ENCODE data around the gene RBM38.

RBM38 gene

GRCh38 chr20:57408131-57408530, 16.9 kb downstream of the RBM38 start:
- no peak for TF ChIP-seq EZH2phosphoT487 (IDR thresholded peaks at IDR 0.05; ENCODE audit: borderline replicate concordance)
- TF ChIP-seq, protein P1, sequence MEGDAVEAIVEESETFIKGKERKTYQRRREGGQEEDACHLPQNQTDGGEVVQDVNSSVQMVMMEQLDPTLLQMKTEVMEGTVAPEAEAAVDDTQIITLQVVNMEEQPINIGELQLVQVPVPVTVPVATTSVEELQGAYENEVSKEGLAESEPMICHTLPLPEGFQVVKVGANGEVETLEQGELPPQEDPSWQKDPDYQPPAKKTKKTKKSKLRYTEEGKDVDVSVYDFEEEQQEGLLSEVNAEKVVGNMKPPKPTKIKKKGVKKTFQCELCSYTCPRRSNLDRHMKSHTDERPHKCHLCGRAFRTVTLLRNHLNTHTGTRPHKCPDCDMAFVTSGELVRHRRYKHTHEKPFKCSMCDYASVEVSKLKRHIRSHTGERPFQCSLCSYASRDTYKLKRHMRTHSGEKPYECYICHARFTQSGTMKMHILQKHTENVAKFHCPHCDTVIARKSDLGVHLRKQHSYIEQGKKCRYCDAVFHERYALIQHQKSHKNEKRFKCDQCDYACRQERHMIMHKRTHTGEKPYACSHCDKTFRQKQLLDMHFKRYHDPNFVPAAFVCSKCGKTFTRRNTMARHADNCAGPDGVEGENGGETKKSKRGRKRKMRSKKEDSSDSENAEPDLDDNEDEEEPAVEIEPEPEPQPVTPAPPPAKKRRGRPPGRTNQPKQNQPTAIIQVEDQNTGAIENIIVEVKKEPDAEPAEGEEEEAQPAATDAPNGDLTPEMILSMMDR (conservative IDR thresholded peaks at IDR 0.05; ENCODE audit: low read length): no peak
- peaks cover 75% of the 10 kb centered on the region; the same call in 1 of the 2 replicates for H3K36me3 ChIP-seq (ENCODE audit: insufficient read depth, low read length)
- H3K79me2 ChIP-seq (ENCODE audit: insufficient read depth, low read length): peaks cover 34% of the 10 kb centered on the region
- no peaks in the 10 kb centered on the region for H3K9me2 ChIP-seq (replicated peaks; ENCODE audit: low read depth, low read length)
- no peaks in the 10 kb centered on the region for H3K9me3 ChIP-seq (ENCODE audit: insufficient read depth, low read depth, low read length)
- H3K27me3 ChIP-seq (ENCODE audit: insufficient read depth, low read length, poor library complexity, severe bottlenecking): no peaks in the 10 kb centered on the region
- H3K9ac ChIP-seq (ENCODE audit: low read depth, low read length, poor library complexity, severe bottlenecking): no peak overlapping the region
- H3K4me1 ChIP-seq (ENCODE audit: insufficient read depth, low read length, poor library complexity, severe bottlenecking): no peaks in the 10 kb centered on the region
- H2AFZ ChIP-seq (ENCODE audit: low read length): no peak overlapping the region
- H3F3A ChIP-seq (ENCODE audit: low read depth): no peaks in the 10 kb centered on the region
- no peak overlapping the region for H3K4me2 ChIP-seq (ENCODE audit: low read depth, low read length, poor library complexity, severe bottlenecking)
- H4K20me1 ChIP-seq (ENCODE audit: insufficient read depth, low read length, poor library complexity, severe bottlenecking): peaks cover 29% of the 10 kb centered on the region
- H3K4me3 ChIP-seq (ENCODE audit: low read length, poor library complexity, severe bottlenecking): no peak overlapping the region

DNA sequence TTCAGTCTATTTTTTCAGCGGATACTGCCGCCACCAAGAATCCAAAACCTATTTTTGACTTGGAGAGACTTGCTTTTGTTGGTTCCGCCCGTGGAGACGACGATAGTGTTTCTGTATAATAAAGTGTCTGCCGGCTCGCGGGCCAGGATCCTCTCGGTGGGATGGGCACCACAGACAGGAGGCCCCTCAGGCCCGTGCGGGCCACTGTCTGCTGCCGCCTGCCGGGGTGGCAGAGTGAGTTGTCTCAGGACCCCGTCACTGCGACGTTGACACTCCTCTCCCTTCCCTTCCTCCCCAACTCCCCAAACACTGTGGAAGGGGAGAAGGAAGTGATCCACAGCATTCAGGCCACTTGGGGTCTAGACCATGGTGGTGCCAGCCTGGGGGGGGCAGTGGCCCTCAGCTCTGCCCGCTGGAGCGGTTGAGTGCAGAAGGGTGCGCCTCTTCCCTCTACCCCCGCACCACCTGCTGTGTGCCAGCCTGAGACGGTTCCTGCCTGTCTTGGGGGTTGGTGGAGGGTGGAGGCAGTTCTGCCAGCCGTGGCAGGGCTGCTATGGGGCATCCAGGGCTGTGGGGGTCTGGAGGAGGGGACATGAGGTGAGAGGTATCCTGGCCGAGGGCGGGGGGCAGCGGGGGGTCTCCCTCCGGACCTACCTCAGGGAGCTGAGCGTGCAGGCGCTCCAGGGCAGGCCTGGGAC, 17.5 kb downstream of the RBM38 start:
- no peak overlapping the region for H3K9ac ChIP-seq (ENCODE audit: low read depth, low read length, poor library complexity, severe bottlenecking)
- peaks cover 27% of the 10 kb centered on the region for H4K20me1 ChIP-seq (ENCODE audit: insufficient read depth, low read length, poor library complexity, severe bottlenecking)
- H3K4me2 ChIP-seq (ENCODE audit: low read depth, low read length, poor library complexity, severe bottlenecking): no peak overlapping the region
- H3K36me3 ChIP-seq (ENCODE audit: insufficient read depth, low read length): peaks cover 69% of the 10 kb centered on the region; the same call in 1 of the 2 replicates
- no peaks in the 10 kb centered on the region for H3K9me3 ChIP-seq (ENCODE audit: insufficient read depth, low read depth, low read length)
- no peaks in the 10 kb centered on the region for H3K4me1 ChIP-seq (ENCODE audit: insufficient read depth, low read length, poor library complexity, severe bottlenecking)
- no peak overlapping the region for H2AFZ ChIP-seq (ENCODE audit: low read length)
- no peaks in the 10 kb centered on the region for H3K27me3 ChIP-seq (ENCODE audit: insufficient read depth, low read length, poor library complexity, severe bottlenecking)
- no peaks in the 10 kb centered on the region for H3F3A ChIP-seq (ENCODE audit: low read depth)
- H3K79me2 ChIP-seq (ENCODE audit: insufficient read depth, low read length): peaks cover 28% of the 10 kb centered on the region
- no peak for TF ChIP-seq EZH2phosphoT487 (IDR thresholded peaks at IDR 0.05; ENCODE audit: borderline replicate concordance)
- TF ChIP-seq, protein P1 (conservative IDR thresholded peaks at IDR 0.05; ENCODE audit: low read length): no peak
- H3K4me3 ChIP-seq (ENCODE audit: low read length, poor library complexity, severe bottlenecking): no peak overlapping the region
- no peaks in the 10 kb centered on the region for H3K9me2 ChIP-seq (replicated peaks; ENCODE audit: low read depth, low read length)

DNA sequence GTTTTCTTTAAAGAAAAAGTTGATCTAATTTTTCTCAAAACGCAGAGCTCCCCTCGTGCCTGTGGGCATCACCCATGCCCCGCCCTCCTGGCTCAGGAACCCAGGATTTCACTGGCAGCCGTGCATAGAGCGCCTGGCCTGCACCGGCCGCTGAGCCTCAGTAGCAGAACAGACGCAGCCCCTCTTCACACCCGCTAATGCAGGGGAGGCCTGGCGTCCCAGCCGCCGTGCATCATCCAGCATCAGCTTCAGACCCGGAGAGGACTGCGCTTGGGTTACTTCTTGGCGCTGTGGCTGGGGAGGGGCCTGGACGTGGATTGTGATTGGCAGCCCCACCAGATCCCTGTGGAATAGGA, 18.1 kb downstream of the RBM38 start:
- no peaks in the 10 kb centered on the region for H3K27me3 ChIP-seq (ENCODE audit: insufficient read depth, low read length, poor library complexity, severe bottlenecking)
- peaks cover 22% of the 10 kb centered on the region for H3K79me2 ChIP-seq (ENCODE audit: insufficient read depth, low read length)
- peaks cover 21% of the 10 kb centered on the region for H4K20me1 ChIP-seq (ENCODE audit: insufficient read depth, low read length, poor library complexity, severe bottlenecking)
- H2AFZ ChIP-seq (ENCODE audit: low read length): no peak overlapping the region
- no peak overlapping the region for H3K9ac ChIP-seq (ENCODE audit: low read depth, low read length, poor library complexity, severe bottlenecking)
- no peaks in the 10 kb centered on the region for H3K9me3 ChIP-seq (ENCODE audit: insufficient read depth, low read depth, low read length)
- no peak overlapping the region for H3K4me3 ChIP-seq (ENCODE audit: low read length, poor library complexity, severe bottlenecking)
- no peaks in the 10 kb centered on the region for H3K4me1 ChIP-seq (ENCODE audit: insufficient read depth, low read length, poor library complexity, severe bottlenecking)
- no peak overlapping the region for H3K4me2 ChIP-seq (ENCODE audit: low read depth, low read length, poor library complexity, severe bottlenecking)
- no peaks in the 10 kb centered on the region for H3F3A ChIP-seq (ENCODE audit: low read depth)
- TF ChIP-seq, protein P1 (conservative IDR thresholded peaks at IDR 0.05; ENCODE audit: low read length): no peak
- no peak for TF ChIP-seq EZH2phosphoT487 (IDR thresholded peaks at IDR 0.05; ENCODE audit: borderline replicate concordance)
- H3K36me3 ChIP-seq (ENCODE audit: insufficient read depth, low read length): peaks cover 63% of the 10 kb centered on the region; the same call in 1 of the 2 replicates
- H3K9me2 ChIP-seq (replicated peaks; ENCODE audit: low read depth, low read length): no peaks in the 10 kb centered on the region
